IPS-18a (cell line): Measurements from ENCODE around the gene ARMC9.

ENCODE experiments used
- H3K27ac ChIP-seq: one replicate; pipeline ENCODE4 v1.5.1; 2013; ENCODE audit warnings: low read length
- H3K27me3 ChIP-seq: one replicate; pipeline ENCODE4 v1.6.1; 2013; ENCODE audit warnings: mild to moderate bottlenecking, low read length; ENCODE audit not compliant: control insufficient read depth, insufficient read depth
- H3K36me3 ChIP-seq: one replicate; pipeline ENCODE4 v1.6.1; 2013; ENCODE audit warnings: low read depth, low read length; ENCODE audit not compliant: control insufficient read depth
- H3K4me1 ChIP-seq: one replicate; pipeline ENCODE4 v1.6.1; 2013; ENCODE audit warnings: low read depth, low read length; ENCODE audit not compliant: control insufficient read depth
- H3K4me3 ChIP-seq: one replicate; pipeline ENCODE4 v1.5.1; 2013; ENCODE audit warnings: low read length
- H3K9ac ChIP-seq: one replicate; pipeline ENCODE4 v1.6.1; 2013; ENCODE audit warnings: mild to moderate bottlenecking, low read length, moderate library complexity
- H3K9me3 ChIP-seq: one replicate; pipeline ENCODE4 v1.6.1; 2013; ENCODE audit warnings: low read depth, low read length; ENCODE audit not compliant: control insufficient read depth

The ARMC9 gene

GRCh38 chr2:231418820-231419640 lies 220.6 kb downstream of the ARMC9 start:
- Histone ChIP-seq H3K27me3 (no peaks in the 10 kb centered on the region), H3K9ac (no peak overlapping the region), H3K9me3 (no peaks in the 10 kb centered on the region), H3K27ac (no peak overlapping the region), H3K36me3 (no peaks in the 10 kb centered on the region), H3K4me3 (no peak overlapping the region), H3K4me1 (peaks cover 5% of the 10 kb centered on the region)

GRCh38 chr2:231421051-231421580 lies 222.7 kb downstream of the ARMC9 start:
- H3K36me3 ChIP-seq: no peaks in the 10 kb centered on the region
- no peaks in the 10 kb centered on the region for H3K9me3 ChIP-seq
- no peak overlapping the region for H3K27ac ChIP-seq
- peaks cover 7% of the 10 kb centered on the region for H3K4me1 ChIP-seq
- H3K27me3 ChIP-seq: no peaks in the 10 kb centered on the region
- H3K4me3 ChIP-seq: no peak overlapping the region
- no peak overlapping the region for H3K9ac ChIP-seq

GRCh38 chr2:231422056-231422455 lies 223.6 kb downstream of the ARMC9 start:
- H3K4me3 ChIP-seq: no peak overlapping the region
- no peak overlapping the region for H3K27ac ChIP-seq
- no peaks in the 10 kb centered on the region for H3K9me3 ChIP-seq
- H3K36me3 ChIP-seq: no peaks in the 10 kb centered on the region
- H3K27me3 ChIP-seq: no peaks in the 10 kb centered on the region
- peaks cover 7% of the 10 kb centered on the region for H3K4me1 ChIP-seq
- no peak overlapping the region for H3K9ac ChIP-seq

GRCh38 chr2:231423176-231423575 lies 224.7 kb downstream of the ARMC9 start:
- Histone ChIP-seq H3K9me3 (no peaks in the 10 kb centered on the region), H3K4me3 (no peak overlapping the region), H3K27ac (no peak overlapping the region)

More at GRCh38 chr2:231423176-231423575, 224.7 kb downstream of the ARMC9 start:
- no peaks in the 10 kb centered on the region for H3K27me3 ChIP-seq
- H3K36me3 ChIP-seq: no peaks in the 10 kb centered on the region
- peaks cover 7% of the 10 kb centered on the region for H3K4me1 ChIP-seq
- no peak overlapping the region for H3K9ac ChIP-seq
